Fibroblast of the aortic adventitia (primary cell): ENCODE data around the gene TTC19. TPM values are rescaled to one million over a fixed set of nuclear protein-coding genes. Genes with fewer than 3 reads are reported as not detected.

ENCODE experiments used
- DNase-seq: peaks from one replicate; pipeline ENCODE4 v3.0.0-alpha.2; 2010; ENCODE audit warnings: low read depth
- H3K4me3 ChIP-seq: 2 replicates; pipeline ENCODE4 v1.5.1; 2011; ENCODE audit warnings: low read depth, mild to moderate bottlenecking, control low read depth, low read length, moderate library complexity
- CTCF ChIP-seq: IDR thresholded peaks from 2 replicates; pipeline ENCODE4 v1.5.1; 2011; ENCODE audit warnings: mild to moderate bottlenecking, low read length, control low read depth, inconsistent platforms; ENCODE audit not compliant: insufficient read depth
- total RNA-seq: library from RNA; depleted of rRNA; stranded (reverse); fragments of >200 nt; gene quantifications from 2 replicates; pipeline ENCODE4 v1.2.3, GENCODE V29; 2012; ENCODE audit warnings: low replicate concordance

TTC19 gene
- total RNA-seq, 1 donor, result 21.4 TPM

- H3K4me3 ChIP-seq, result no peak overlapping the region
- no peak for TF ChIP-seq CTCF
- no peak for DNase-seq
Measured at GRCh38 chr17:16002708-16003260, 3.2 kb downstream of the TTC19 start.

- no peak overlapping the region for H3K4me3 ChIP-seq
- peak; percentile 16 for DNase-seq
- TF ChIP-seq CTCF, result no peak
Measured at GRCh38 chr17:16003841-16004240, 4.2 kb downstream of the TTC19 start.

GRCh38 chr17:16005636-16006035 lies 6.0 kb downstream of the TTC19 start:
- no peak for DNase-seq
- no peak overlapping the region for H3K4me3 ChIP-seq
- TF ChIP-seq CTCF, result no peak

- no peak for DNase-seq
- TF ChIP-seq CTCF, result no peak
- H3K4me3 ChIP-seq, result no peak overlapping the region
Measured at GRCh38 chr17:16007439-16007838, 7.8 kb downstream of the TTC19 start.

- peak; percentile 80 for TF ChIP-seq CTCF
- no peak overlapping the region for H3K4me3 ChIP-seq
- peak; percentile 82 for DNase-seq
Measured at GRCh38 chr17:16013943-16014407, 14.4 kb downstream of the TTC19 start.

- DNase-seq, result no peak
- no peak overlapping the region for H3K4me3 ChIP-seq
- no peak for TF ChIP-seq CTCF
Measured at GRCh38 chr17:16019347-16019746, 19.7 kb downstream of the TTC19 start.

- no peak overlapping the region for H3K4me3 ChIP-seq
- TF ChIP-seq CTCF, result no peak
- no peak for DNase-seq
Measured at GRCh38 chr17:16023881-16024280, 24.3 kb downstream of the TTC19 start.
